HepG2 (cell line): ENCODE data around the gene TOR2A. TPM values are rescaled to one million over a fixed set of nuclear protein-coding genes. Genes with fewer than 3 reads are reported as not detected.

ENCODE experiments used
- ATAC-seq: fragments of 200-7000 bp; cut with Tn5 transposase; 3 replicates; pipeline ENCODE4 v1.9.1; 2020; ENCODE audit warnings: mild to moderate bottlenecking, moderate library complexity
- BruUV-seq: library from RNA; stranded (reverse); fragments of 400-500 nt; replicated peaks from 2 replicates; lab custom pipeline; 2021; lab: Mats Ljungman, UMichigan
- CTCF ChIA-PET: fragments of 300-600 bp; formaldehyde crosslinking; extraction: SDS; loops from one replicate; lab custom pipeline; 2021; ENCODE audit warnings: low total read pairs, inconsistent platforms, low intra/inter-chr PET ratio; lab: Yijun Ruan, JAX
- POLR2A ChIA-PET: fragments of 350-600 bp; sonication (Branson Sonifier 250); formaldehyde crosslinking; loops from one replicate; lab custom pipeline; 2020; ENCODE audit warnings: antibody characterized with exemption, inconsistent platforms; lab: Yijun Ruan, JAX
- DNase-seq: peaks from one replicate; pipeline ENCODE4 v3.0.0-alpha.2; 2015; ENCODE audit warnings: low spot score
- FAIRE-seq: peaks from 3 replicates; lab custom pipeline; 2011; peaks lifted over from hg19 to GRCh38; lab: Jason Lieb, UNC
- H2AFZ ChIP-seq: one replicate; pipeline ENCODE4 v1.6.1; 2011; ENCODE audit warnings: low read length, inconsistent platforms
- H3K27ac ChIP-seq: fragments of 300-600 bp; 3 replicates; pipeline ENCODE4 v1.8.0; 2011; ENCODE audit warnings: mixed run types, mild to moderate bottlenecking, mixed read lengths, low read length, inconsistent platforms; ENCODE audit not compliant: insufficient read depth; ENCODE audit errors: extremely low read length
- H3K27me3 ChIP-seq, 2 experiments: fragments of 200-600 bp in 1 of 2; 2 replicates in 1 of 2; 3 replicates in 1 of 2; pipeline versions ENCODE4 v1.6.0 to v1.8.0; 2011; ENCODE audit warnings: low read length in 2 of 2, mild to moderate bottlenecking in 2 of 2, moderate library complexity in 2 of 2, inconsistent platforms in 1 of 2; ENCODE audit not compliant: insufficient read depth in 2 of 2, control insufficient read depth in 1 of 2
- H3K36me3 ChIP-seq, 2 experiments: fragments of 200-600 bp in 1 of 2; replicated peaks in 1 of 2; 2 replicates in 1 of 2; 3 replicates in 1 of 2; pipeline versions ENCODE4 v1.5.1 to v1.8.0; 2011; ENCODE audit warnings: low read length in 2 of 2, inconsistent platforms in 1 of 2; ENCODE audit not compliant: insufficient read depth in 2 of 2, control insufficient read depth in 1 of 2
- H3K4me1 ChIP-seq: 2 replicates; pipeline ENCODE4 v1.5.1; 2012; ENCODE audit warnings: low read length, inconsistent platforms; ENCODE audit not compliant: insufficient read depth
- H3K4me2 ChIP-seq: 2 replicates; pipeline ENCODE4 v1.6.0; 2011; ENCODE audit warnings: low read depth, low read length, inconsistent platforms
- H3K4me3 ChIP-seq, 3 experiments: fragments of 200-600 bp in 1 of 3; sonication (generic), shearing (Covaris generic) in 1 of 3; replicated peaks in 1 of 3; 2 replicates each; pipeline ENCODE4 v1.5.1; 2011 to 2016; ENCODE audit warnings: low read length in 3 of 3, inconsistent platforms in 2 of 3, low read depth in 2 of 3, mild to moderate bottlenecking in 2 of 3, control low read depth in 1 of 3, mixed read lengths in 1 of 3; ENCODE audit not compliant: insufficient read depth in 1 of 3
- H3K79me2 ChIP-seq: one replicate; pipeline ENCODE4 v1.6.1; 2011; ENCODE audit warnings: low read length, inconsistent platforms; ENCODE audit not compliant: insufficient read depth
- H3K9ac ChIP-seq: 2 replicates; pipeline ENCODE4 v1.6.0; 2011; ENCODE audit warnings: mild to moderate bottlenecking, low read depth, low read length, inconsistent platforms; ENCODE audit not compliant: insufficient read depth
- H3K9me3 ChIP-seq: 2 replicates; pipeline ENCODE4 v1.5.1; 2012; ENCODE audit warnings: mild to moderate bottlenecking, low read length
- H4K20me1 ChIP-seq: 2 replicates; pipeline ENCODE4 v1.6.0; 2011; ENCODE audit warnings: inconsistent platforms, mild to moderate bottlenecking, low read length, moderate library complexity; ENCODE audit not compliant: insufficient read depth
- DRAP1 ChIP-seq: IDR thresholded peaks from 2 replicates; pipeline ENCODE4 v1.6.1; 2016; ENCODE audit warnings: missing genetic modification reagents, missing compliant biosample characterization
- HNF4A ChIP-seq: sonication (generic); formaldehyde crosslinking; IDR thresholded peaks from 2 replicates; pipeline ENCODE4 v1.4.0; 2020; ENCODE audit warnings: missing genetic modification reagents
- IRX3 ChIP-seq: sonication (generic); formaldehyde crosslinking; IDR thresholded peaks from 2 replicates; pipeline ENCODE4 v1.8.1; 2023; ENCODE audit warnings: mild to moderate bottlenecking, low read depth, missing genetic modification reagents, borderline replicate concordance
- KLF6 ChIP-seq: IDR thresholded peaks from 2 replicates; pipeline ENCODE4 v1.8.0; 2016; ENCODE audit warnings: missing biosample characterization, missing genetic modification reagents
- MTERF4 ChIP-seq: sonication (generic); formaldehyde crosslinking; IDR thresholded peaks from 2 replicates; pipeline ENCODE4 v1.8.0; 2023; ENCODE audit warnings: mild to moderate bottlenecking, missing genetic modification reagents
- SP2 ChIP-seq: sonication (generic); formaldehyde crosslinking; IDR thresholded peaks from 2 replicates; pipeline ENCODE4 v1.5.1; 2020; ENCODE audit warnings: mild to moderate bottlenecking, missing genetic modification reagents
- USF2 ChIP-seq, 2 experiments: sonication (generic) in 1 of 2; formaldehyde crosslinking in 1 of 2; IDR thresholded peaks; 2 replicates each; pipeline versions ENCODE4 v1.5.1 to v1.6.1; 2011 to 2020; ENCODE audit warnings: borderline replicate concordance in 1 of 2, low read depth in 1 of 2, low read length in 1 of 2, mild to moderate bottlenecking in 1 of 2, missing genetic modification reagents in 1 of 2, moderate library complexity in 1 of 2
- ZBTB26 ChIP-seq: IDR thresholded peaks from 2 replicates; pipeline ENCODE4 v1.6.1; 2016; ENCODE audit warnings: missing compliant biosample characterization, missing genetic modification reagents, borderline replicate concordance
- ZFYVE20 ChIP-seq: sonication (generic); formaldehyde crosslinking; IDR thresholded peaks from 2 replicates; pipeline ENCODE4 v1.8.0; 2023; ENCODE audit warnings: low read depth, mild to moderate bottlenecking, moderate library complexity, missing genetic modification reagents, borderline replicate concordance
- ZNF431 ChIP-seq: sonication (generic); formaldehyde crosslinking; IDR thresholded peaks from 2 replicates; pipeline ENCODE4 v1.9.0; 2022; ENCODE audit warnings: missing genetic modification reagents, low read depth, mild to moderate bottlenecking, borderline replicate concordance
- ZNF878 ChIP-seq: sonication (generic); formaldehyde crosslinking; IDR thresholded peaks from 2 replicates; pipeline ENCODE4 v1.8.1; 2023; ENCODE audit warnings: mild to moderate bottlenecking, missing genetic modification reagents, moderate library complexity
- WGBS: methylation state at CpG from one replicate; pipeline ENCODE4 v1.1.6; 2017; ENCODE audit warnings: low lambda C conversion rate; 5-methylcytosine and 5-hydroxymethylcytosine counted together
- in situ Hi-C: cut with HindIII; loops from 2 replicates; pipeline ENCODE4 v1.10.0; 2017; ENCODE audit warnings: low pct_unique_long_range_greater_than_20kb; ENCODE audit not compliant: extremely low pct_ligation_motif_present
- intact Hi-C: fragments of 100-400 bp; cut with micrococcal nuclease; formaldehyde crosslinking; loops from one replicate; pipeline ENCODE4 v1.10.0; 2022; ENCODE audit not compliant: unreplicated experiment
- polyA plus RNA-seq, 8 experiments: library from polyadenylated mRNA; depleted of rRNA in 3 of 8; stranded (reverse) in 7 of 8; unstranded in 1 of 8; fragments of >200 nt; fragmentation: Illumina TruSeq in 4 of 8; extraction: Trizol in 4 of 8; gene quantifications; 2 replicates each; pipeline versions ENCODE4 v1.2.1 to v1.2.3, GENCODE V29; 2011 to 2016; ENCODE audit warnings: low read depth in 4 of 8, missing spikeins in 1 of 8, mixed read lengths in 1 of 8; ENCODE audit not compliant: insufficient read depth in 1 of 8
- total RNA-seq, 5 experiments: library from RNA; depleted of rRNA; stranded (reverse); fragments of >200 nt; fragmentation: Illumina TruSeq; extraction: Trizol; gene quantifications; 2 replicates each; pipeline ENCODE4 v1.2.3, GENCODE V29; 2016; ENCODE audit warnings: low read depth in 1 of 5

Gene TOR2A
- total and polyA plus RNA-seq, 2 of the 13 experiments (the other 11 are each of a cell fraction or from before 2014, with no cell fraction given), result 3.5 to 7.2 TPM

- H3K27me3 ChIP-seq, result no peaks in the 10 kb centered on the region
- DNase-seq (no peak), ATAC-seq (peak; percentile 77), FAIRE-seq (peak; percentile 51)
- BruUV-seq, result no TSS peak
- no peak overlapping the region for H3K4me2 ChIP-seq
- CTCF ChIA-PET, result no interaction called here
- no peak overlapping the region for H3K9ac ChIP-seq
- no peaks in the 10 kb centered on the region for H3K9me3 ChIP-seq
- 19% methylated on average over 6 of the region's 6 CpGs for WGBS
- no peaks in the 10 kb centered on the region for H3K36me3 ChIP-seq
- intact Hi-C loops (no loop called here), in situ Hi-C loops (no loop called here)
- H3K27ac ChIP-seq, result no peak overlapping the region
- H3K79me2 ChIP-seq, result no peaks in the 10 kb centered on the region
- no peak overlapping the region for H3K4me3 ChIP-seq
- POLR2A ChIA-PET, result no interaction called here
- no peaks in the 10 kb centered on the region for H4K20me1 ChIP-seq
- peaks cover 15% of the 10 kb centered on the region for H3K4me1 ChIP-seq
- H2AFZ ChIP-seq, result no peak overlapping the region
- no peak for TF ChIP-seq USF2 (IDR thresholded peaks at IDR 0.05; ENCODE audit: low read depth, low read length)
- TF ChIP-seq USF2 (CRISPR knock-in tag; IDR thresholded peaks at IDR 0.05; ENCODE audit: borderline replicate concordance), result no peak
- peak; percentile 27; the same call in 1 of the 2 replicates for TF ChIP-seq HNF4A (CRISPR knock-in tag)
Observed at GRCh38 chr9:127686461-127687393, 48.4 kb downstream of the TOR2A start.

GRCh38 chr9:127684576-127684975 lies 50.5 kb downstream of the TOR2A start:
- H3K4me1 ChIP-seq, result peaks cover 15% of the 10 kb centered on the region
- TF ChIP-seq ZNF431 (CRISPR knock-in tag) (no peak), ZFYVE20 (CRISPR knock-in tag) (no peak), DRAP1 (CRISPR knock-in tag) (no peak), KLF6 (no peak), ZBTB26 (no peak), IRX3 (CRISPR knock-in tag) (no peak), ZNF878 (CRISPR knock-in tag) (no peak), MTERF4 (no peak), SP2 (CRISPR knock-in tag) (no peak)

More at GRCh38 chr9:127684576-127684975, 50.5 kb downstream of the TOR2A start:
- Histone ChIP-seq H3K27me3 (no peaks in the 10 kb centered on the region), H3K27ac (no peak overlapping the region), H4K20me1 (no peaks in the 10 kb centered on the region), H3K9ac (no peak overlapping the region), H3K4me2 (no peak overlapping the region), H3K4me3 (no peak overlapping the region), H2AFZ (no peak overlapping the region), H3K36me3 (no peaks in the 10 kb centered on the region), H3K79me2 (no peaks in the 10 kb centered on the region), H3K9me3 (no peaks in the 10 kb centered on the region)
- no TSS peak for BruUV-seq
- no peak for DNase-seq
- in situ Hi-C loops (no loop called here), intact Hi-C loops (no loop called here)
- WGBS, result 82% methylated on average over 4 of the region's 4 CpGs
- ATAC-seq, result no peak
- ChIA-PET CTCF (no interaction called here), POLR2A (no interaction called here)
- no peak for FAIRE-seq
